DMS53 treated with DMSO at 0.1 percent for 48 hours (cell line): ENCODE data around the gene HRNR.

Source experiments
- DNase-seq: peaks from one replicate; lab custom pipeline; 2025; ENCODE audit not compliant: unreplicated experiment; lab: John Stamatoyannopoulos, UW

HRNR gene

GRCh38 chr1:152189657-152190442, 34.1 kb downstream of the HRNR start:
- DNase-seq, result peak; percentile 93

- DNase-seq, result peak; percentile 81
These were observed 35.1 kb downstream of the HRNR start for GRCh38 chr1:152188673-152189591.

GRCh38 chr1:152186556-152187285, 37.3 kb downstream of the HRNR start:
- DNase-seq, result no peak

GRCh38 chr1:152185544-152186391, 38.2 kb downstream of the HRNR start:
- peak; percentile 78 for DNase-seq

GRCh38 chr1:152182944-152183361, 41.0 kb downstream of the HRNR start:
- DNase-seq, result no peak

GRCh38 chr1:152182431-152182830, 41.6 kb downstream of the HRNR start:
- DNase-seq, result no peak

- DNase-seq, result no peak
These were observed 44.4 kb downstream of the HRNR start for GRCh38 chr1:152179566-152179965.

GRCh38 chr1:152170287-152170905, 53.6 kb downstream of the HRNR start:
- DNase-seq, result no peak

GRCh38 chr1:152169366-152170025, 54.5 kb downstream of the HRNR start:
- no peak for DNase-seq

GRCh38 chr1:152168535-152168868, 55.5 kb downstream of the HRNR start:
- DNase-seq, result no peak

GRCh38 chr1:152167835-152168534, 56.0 kb downstream of the HRNR start:
- DNase-seq, result no peak

GRCh38 chr1:152166966-152167365, 57.0 kb downstream of the HRNR start:
- no peak for DNase-seq

- no peak for DNase-seq
These were observed 58.5 kb downstream of the HRNR start for GRCh38 chr1:152165286-152166077.

GRCh38 chr1:152164517-152165136, 59.4 kb downstream of the HRNR start:
- no peak for DNase-seq

GRCh38 chr1:152162792-152163463, 61.1 kb downstream of the HRNR start:
- no peak for DNase-seq
